Thyroid gland (tissue), 4 donors: ENCODE data around the gene FURIN. TPM values are rescaled to one million over a fixed set of nuclear protein-coding genes. Genes with fewer than 3 reads are reported as not detected.

Experiments used
- DNase-seq, 2 donors: peaks; one replicate each; pipeline ENCODE4 v3.0.0-alpha.2; 2019
- H3K27ac ChIP-seq, 3 donors: fragments of 200-600 bp; sonication (generic); 1 replicate in 2 of 3; 2 replicates in 1 of 3; pipeline ENCODE4 v1.5.1; 2016 to 2019; ENCODE audit warnings: mild to moderate bottlenecking in 1 of 3, moderate library complexity in 1 of 3
- H3K27me3 ChIP-seq: fragments of 200-600 bp; sonication (generic); one replicate; pipeline ENCODE4 v1.5.1; 2019
- H3K36me3 ChIP-seq, 2 donors: fragments of 200-600 bp; sonication (generic); one replicate each; pipeline ENCODE4 v1.5.1; 2016 to 2019
- H3K4me1 ChIP-seq, 2 donors: fragments of 200-600 bp; sonication (generic); one replicate each; pipeline ENCODE4 v1.5.1; 2017 to 2019
- H3K4me3 ChIP-seq, 3 donors: fragments of 200-600 bp; sonication (generic); replicated peaks in 1 of 3; 1 replicate in 2 of 3; 2 replicates in 1 of 3; pipeline ENCODE4 v1.5.1; 2016; ENCODE audit warnings: mild to moderate bottlenecking in 1 of 3
- H3K9me3 ChIP-seq: fragments of 200-600 bp; sonication (generic); one replicate; pipeline ENCODE4 v1.5.1; 2017
- CTCF ChIP-seq, 6 experiments: fragments of 200-600 bp in 3 of 6; fragments of 450-650 bp in 3 of 6; sonication (generic) in 3 of 6; IDR thresholded peaks; one replicate each; pipeline ENCODE4 v1.5.1; 2016 to 2019; ENCODE audit warnings: antibody characterized with exemption in 6 of 6, mild to moderate bottlenecking in 2 of 6, inconsistent platforms in 1 of 6, moderate library complexity in 1 of 6
- POLR2A ChIP-seq, 2 donors: fragments of 450-650 bp; IDR thresholded peaks; one replicate each; pipeline ENCODE4 v1.6.1; 2017; ENCODE audit warnings: antibody characterized with exemption in 2 of 2, mild to moderate bottlenecking in 2 of 2, moderate library complexity in 1 of 2
- WGBS, 2 donors: methylation state at CpG; one replicate each; pipeline ENCODE4 v1.1.5; 2017; 5-methylcytosine and 5-hydroxymethylcytosine counted together
- intact Hi-C: fragments of 100-400 bp; cut with DNase I; formaldehyde crosslinking; loops from one replicate; pipeline ENCODE4 v1.15.1; 2023
- total RNA-seq, 4 donors: library from RNA; depleted of rRNA; stranded (reverse); fragments of >200 nt; gene quantifications; one replicate each; pipeline ENCODE4 v1.2.3, GENCODE V29; 2016

The FURIN gene
- total RNA-seq, 4 donors from 2014 or later = 88.6 to 128 (median 102) TPM

GRCh38 chr15:90876512-90877170, 8.3 kb downstream of the FURIN start:
- DNase-seq = no peak
- Histone ChIP-seq H3K36me3 (peaks cover 57 to 60% of the 10 kb centered on the region in 2 donors), H3K27ac (no peak overlapping the region), H3K27me3 (no peaks in the 10 kb centered on the region), H3K4me1 (peaks cover 24 to 28% of the 10 kb centered on the region in 2 donors), H3K9me3 (no peaks in the 10 kb centered on the region), H3K4me3 (no peak overlapping the region)
- TF ChIP-seq CTCF (IDR thresholded peaks at IDR 0.05) = no peak
- TF ChIP-seq POLR2A (IDR thresholded peaks at IDR 0.05) = no peak
- intact Hi-C loops = loop anchor here (5.0 kb wide), 1 partner anchor 179 kb away; no protein-coding TSS in a partner anchor
- WGBS, 2 donors = 93 to 94% methylated on average over 15 of the region's 15 CpGs

GRCh38 chr15:90877315-90877714, 8.9 kb downstream of the FURIN start:
- Histone ChIP-seq H3K36me3 (peaks cover 62 to 66% of the 10 kb centered on the region in 2 donors), H3K9me3 (no peaks in the 10 kb centered on the region), H3K4me1 (peaks cover 22 to 28% of the 10 kb centered on the region in 2 donors), H3K4me3 (no peak overlapping the region), H3K27ac (no peak overlapping the region), H3K27me3 (no peaks in the 10 kb centered on the region)
- intact Hi-C loops = loop anchor here (5.0 kb wide), 1 partner anchor 180 kb away; no protein-coding TSS in a partner anchor
- no peak for TF ChIP-seq POLR2A (IDR thresholded peaks at IDR 0.05)
- no peak for TF ChIP-seq CTCF (IDR thresholded peaks at IDR 0.05)
- WGBS, 2 donors = 95 to 98% methylated on average over 13 to 14 of the region's 14 CpGs
- DNase-seq = no peak

GRCh38 chr15:90877996-90878395, 9.6 kb downstream of the FURIN start:
- no peak for DNase-seq
- H3K4me1 ChIP-seq = peaks cover 15 to 25% of the 10 kb centered on the region in 2 donors
- intact Hi-C loops = loop anchor here (5.0 kb wide), 1 partner anchor 181 kb away; no protein-coding TSS in a partner anchor
- H3K36me3 ChIP-seq = peaks cover 62 to 66% of the 10 kb centered on the region in 2 donors
- TF ChIP-seq POLR2A (IDR thresholded peaks at IDR 0.05) = no peak
- TF ChIP-seq CTCF (IDR thresholded peaks at IDR 0.05) = no peak
- H3K27ac ChIP-seq = no peak overlapping the region
- no peaks in the 10 kb centered on the region for H3K9me3 ChIP-seq
- 93 to 95% methylated on average over 13 of the region's 14 CpGs for WGBS, 2 donors
- H3K4me3 ChIP-seq = no peak overlapping the region
- no peaks in the 10 kb centered on the region for H3K27me3 ChIP-seq

GRCh38 chr15:90878660-90879059, 10.3 kb downstream of the FURIN start:
- H3K4me1 ChIP-seq = peaks cover 13 to 25% of the 10 kb centered on the region in 2 donors
- intact Hi-C loops = loop anchor here (5.0 kb wide), 1 partner anchor 181 kb away; no protein-coding TSS in a partner anchor
- TF ChIP-seq CTCF (IDR thresholded peaks at IDR 0.05) (no peak), POLR2A (IDR thresholded peaks at IDR 0.05) (no peak)
- H3K27ac ChIP-seq = no peak overlapping the region
- no peak overlapping the region for H3K4me3 ChIP-seq
- no peaks in the 10 kb centered on the region for H3K27me3 ChIP-seq
- H3K36me3 ChIP-seq = peaks cover 62 to 66% of the 10 kb centered on the region in 2 donors
- H3K9me3 ChIP-seq = no peaks in the 10 kb centered on the region
- DNase-seq = no peak
- 95 to 99% methylated on average over 13 to 14 of the region's 15 CpGs for WGBS, 2 donors

GRCh38 chr15:90879730-90880366, 11.5 kb downstream of the FURIN start:
- Histone ChIP-seq H3K4me3 (no peak overlapping the region), H3K9me3 (no peaks in the 10 kb centered on the region), H3K27me3 (no peaks in the 10 kb centered on the region), H3K4me1 (peaks cover 16 to 25% of the 10 kb centered on the region in 2 donors), H3K36me3 (peaks cover 62 to 66% of the 10 kb centered on the region in 2 donors), H3K27ac (no peak overlapping the region)
- no peak for TF ChIP-seq POLR2A (IDR thresholded peaks at IDR 0.05)
- no peak for TF ChIP-seq CTCF (IDR thresholded peaks at IDR 0.05)
- DNase-seq = no peak
- intact Hi-C loops = loop anchor here (5.0 to 10.0 kb wide), 2 partner anchors 183 to 555 kb away; no protein-coding TSS in a partner anchor
- WGBS, 2 donors = 90 to 94% methylated on average over 12 to 18 of the region's 35 CpGs
